ENCODE measurements around the gene KHK.
"Not testable (repeated sequence)": the region's sequence is repeated elsewhere in the genome, so short reads cannot be mapped to it uniquely, and the experiment has no call there.

Gene KHK

DNA sequence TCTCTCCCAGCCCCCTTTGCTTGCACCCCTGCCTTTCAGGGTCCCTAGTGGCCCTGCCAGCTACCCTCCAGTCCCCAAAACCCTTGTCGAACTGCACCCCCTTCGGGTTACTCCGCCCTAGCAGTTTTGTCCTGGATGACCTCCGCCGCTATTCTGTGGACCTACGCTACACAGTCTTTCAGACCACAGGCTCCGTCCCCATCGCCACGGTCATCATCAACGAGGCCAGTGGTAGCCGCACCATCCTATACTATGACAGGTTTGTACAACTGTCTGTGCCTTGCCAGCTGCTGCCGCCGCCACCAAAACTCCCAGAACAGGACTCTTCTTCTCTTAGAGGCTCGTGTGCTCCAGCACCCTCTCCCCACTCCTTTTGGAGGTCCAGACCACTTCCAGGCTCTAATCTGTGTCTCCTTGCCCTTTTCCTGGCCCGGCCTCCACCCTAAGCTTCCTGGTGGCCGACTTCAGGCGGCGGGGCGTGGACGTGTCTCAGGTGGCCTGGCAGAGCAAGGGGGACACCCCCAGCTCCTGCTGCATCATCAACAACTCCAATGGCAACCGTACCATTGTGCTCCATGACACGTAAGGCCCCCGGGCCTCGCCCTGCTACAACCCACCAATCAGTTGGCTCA, 7.9 kb downstream of the KHK start:
- no peak overlapping the region for H3K27ac Mint-ChIP-seq
- peaks cover 10% of the 10 kb centered on the region for H3K4me1 Mint-ChIP-seq (ENCODE audit: low read depth)
- no peak overlapping the region for H3K4me3 Mint-ChIP-seq
- no peaks in the 10 kb centered on the region for H3K27me3 Mint-ChIP-seq
- H3K36me3 Mint-ChIP-seq (ENCODE audit: low read depth) = no peaks in the 10 kb centered on the region
- no peaks in the 10 kb centered on the region for H3K9me3 Mint-ChIP-seq

DNA sequence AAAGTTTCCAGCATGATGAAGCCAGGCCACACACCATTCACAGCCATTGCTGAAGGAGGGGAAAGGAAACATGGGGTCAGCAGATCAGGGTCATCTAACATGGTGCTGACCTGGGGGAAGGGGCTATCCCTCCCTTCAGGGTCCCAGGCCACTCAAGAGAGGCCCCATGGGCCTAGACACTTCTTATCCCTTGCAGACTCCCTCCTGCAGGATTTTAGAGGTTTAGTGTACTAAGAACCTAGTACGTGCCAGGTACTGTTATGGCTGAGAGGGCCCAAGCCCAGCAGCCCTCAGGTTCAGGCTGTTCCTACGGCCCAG, 8.8 kb downstream of the KHK start:
- Mint-ChIP-seq H3K4me1 (ENCODE audit: low read depth) (peaks cover 10% of the 10 kb centered on the region), H3K4me3 (no peak overlapping the region), H3K27ac (no peak overlapping the region), H3K36me3 (ENCODE audit: low read depth) (no peaks in the 10 kb centered on the region), H3K27me3 (no peaks in the 10 kb centered on the region), H3K9me3 (no peaks in the 10 kb centered on the region)

DNA sequence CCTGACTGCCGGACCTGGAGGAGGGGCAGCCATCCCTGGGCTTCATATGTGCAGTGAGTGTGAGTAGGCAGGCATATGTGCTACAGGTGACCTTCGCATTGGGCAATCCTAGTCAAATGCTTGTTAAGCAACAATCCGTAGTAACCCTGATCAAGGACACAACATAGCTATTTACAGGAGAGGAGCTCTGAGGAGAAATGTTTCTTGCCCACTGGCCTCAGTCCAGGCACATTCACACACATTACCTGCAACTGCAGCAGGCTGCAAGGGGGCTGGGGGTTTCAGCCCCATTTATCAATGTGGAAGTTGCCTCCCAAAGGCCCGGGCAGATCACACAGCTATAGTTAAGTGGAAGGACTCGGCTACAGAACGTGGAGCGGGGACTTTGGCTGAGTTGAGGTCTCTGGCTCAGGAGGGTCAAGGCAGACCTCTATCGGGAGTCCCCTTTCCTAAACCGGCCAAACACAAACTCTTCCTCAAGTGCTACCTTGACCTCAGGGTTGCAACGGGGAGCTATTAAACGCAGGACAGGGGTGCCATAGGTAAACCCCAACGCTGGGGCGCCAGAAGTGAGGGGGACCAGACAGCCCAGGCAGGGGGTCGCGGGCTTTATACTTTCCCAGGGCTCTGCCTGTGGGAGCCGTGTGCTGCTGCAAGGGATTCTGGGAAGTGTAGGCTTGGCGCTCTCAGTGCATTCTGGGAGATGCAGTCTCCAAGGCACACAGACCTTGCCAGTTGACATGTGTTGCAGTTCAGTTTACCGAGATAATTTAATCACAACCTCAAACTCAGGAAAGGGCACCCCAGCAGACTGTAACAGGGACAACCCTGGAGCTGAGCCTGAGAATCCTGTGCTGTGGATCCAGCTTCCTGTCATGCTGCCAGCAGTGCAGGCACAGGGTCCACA, 9.4 kb downstream of the KHK start:
- peak overlapping the region; percentile 37 for H3K4me3 Mint-ChIP-seq
- H3K27me3 Mint-ChIP-seq = no peaks in the 10 kb centered on the region
- peaks cover 10% of the 10 kb centered on the region for H3K4me1 Mint-ChIP-seq (ENCODE audit: low read depth)
- H3K9me3 Mint-ChIP-seq = no peaks in the 10 kb centered on the region
- H3K36me3 Mint-ChIP-seq (ENCODE audit: low read depth) = no peaks in the 10 kb centered on the region
- no peak overlapping the region for H3K27ac Mint-ChIP-seq

DNA sequence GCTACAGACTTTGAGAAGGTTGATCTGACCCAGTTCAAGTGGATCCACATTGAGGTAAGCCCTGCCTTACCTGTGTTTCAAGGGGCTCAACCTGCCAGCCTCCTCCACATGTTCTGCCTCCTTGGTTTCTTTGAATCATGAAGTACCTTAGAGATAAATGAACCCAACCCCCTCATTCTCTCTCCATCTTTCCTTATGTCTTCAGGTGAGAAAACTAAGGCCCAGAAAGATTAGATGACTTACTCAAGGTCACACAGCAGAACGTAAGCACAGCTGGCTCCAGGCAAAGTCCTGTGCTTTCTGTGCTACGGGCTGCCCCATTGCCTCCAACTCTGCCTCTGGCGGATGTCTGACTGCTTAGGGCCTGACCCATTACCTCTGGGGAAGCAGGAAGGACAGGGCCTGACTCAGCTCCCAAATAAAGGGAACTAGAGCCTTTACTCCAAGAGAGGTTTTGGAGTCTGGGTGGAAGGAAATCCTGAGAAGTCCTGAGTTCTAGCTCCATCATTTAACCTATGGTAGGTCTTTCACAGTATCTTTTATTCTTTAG, 10.3 kb downstream of the KHK start:
- Mint-ChIP-seq H3K36me3 (ENCODE audit: low read depth) (no peaks in the 10 kb centered on the region), H3K27ac (peak overlapping the region; percentile 0), H3K27me3 (no peaks in the 10 kb centered on the region), H3K4me3 (no peak overlapping the region), H3K4me1 (ENCODE audit: low read depth) (peaks cover 10% of the 10 kb centered on the region), H3K9me3 (no peaks in the 10 kb centered on the region)

DNA sequence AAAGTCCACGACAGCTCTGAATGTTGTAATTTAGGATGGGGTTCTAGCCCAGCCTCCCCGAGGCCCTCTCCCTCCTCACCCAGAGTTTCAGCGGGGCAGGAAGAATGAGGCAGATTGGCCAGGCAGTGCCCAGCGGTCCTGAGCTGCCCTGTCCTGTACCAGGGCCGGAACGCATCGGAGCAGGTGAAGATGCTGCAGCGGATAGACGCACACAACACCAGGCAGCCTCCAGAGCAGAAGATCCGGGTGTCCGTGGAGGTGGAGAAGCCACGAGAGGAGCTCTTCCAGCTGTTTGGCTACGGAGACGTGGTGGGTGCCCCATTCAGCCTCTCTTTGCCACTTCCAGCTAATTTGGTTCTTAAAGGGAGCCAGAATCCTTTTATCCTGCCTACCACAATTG, 10.8 kb downstream of the KHK start:
- no peak overlapping the region for H3K4me3 Mint-ChIP-seq

DNA sequence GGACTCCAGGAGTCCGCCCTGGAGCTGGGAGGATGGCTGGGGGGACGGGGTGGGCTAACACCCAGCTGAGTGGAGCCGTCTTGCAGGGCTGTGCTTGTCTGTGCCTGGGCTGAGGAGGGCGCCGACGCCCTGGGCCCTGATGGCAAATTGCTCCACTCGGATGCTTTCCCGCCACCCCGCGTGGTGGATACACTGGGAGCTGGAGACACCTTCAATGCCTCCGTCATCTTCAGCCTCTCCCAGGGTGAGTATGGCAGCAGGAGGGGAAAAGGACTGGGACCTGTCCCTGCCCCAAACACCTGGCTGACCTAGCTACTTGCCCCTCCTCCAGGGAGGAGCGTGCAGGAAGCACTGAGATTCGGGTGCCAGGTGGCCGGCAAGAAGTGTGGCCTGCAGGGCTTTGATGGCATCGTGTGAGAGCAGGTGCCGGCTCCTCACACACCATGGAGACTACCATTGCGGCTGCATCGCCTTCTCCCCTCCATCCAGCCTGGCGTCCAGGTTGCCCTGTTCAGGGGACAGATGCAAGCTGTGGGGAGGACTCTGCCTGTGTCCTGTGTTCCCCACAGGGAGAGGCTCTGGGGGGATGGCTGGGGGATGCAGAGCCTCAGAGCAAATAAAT, 12.9 kb downstream of the KHK start:
- Mint-ChIP-seq H3K36me3 (ENCODE audit: low read depth) (no peaks in the 10 kb centered on the region), H3K4me3 (no peak overlapping the region), H3K9me3 (no peaks in the 10 kb centered on the region), H3K4me1 (ENCODE audit: low read depth) (peaks cover 10% of the 10 kb centered on the region), H3K27me3 (no peaks in the 10 kb centered on the region), H3K27ac (no peak overlapping the region)

More for the DNA sequence above, 10.8 kb downstream of the KHK start:
- Mint-ChIP-seq H3K4me1 (ENCODE audit: low read depth) (peaks cover 10% of the 10 kb centered on the region), H3K36me3 (ENCODE audit: low read depth) (no peaks in the 10 kb centered on the region), H3K9me3 (no peaks in the 10 kb centered on the region), H3K27ac (no peak overlapping the region), H3K27me3 (no peaks in the 10 kb centered on the region)

DNA sequence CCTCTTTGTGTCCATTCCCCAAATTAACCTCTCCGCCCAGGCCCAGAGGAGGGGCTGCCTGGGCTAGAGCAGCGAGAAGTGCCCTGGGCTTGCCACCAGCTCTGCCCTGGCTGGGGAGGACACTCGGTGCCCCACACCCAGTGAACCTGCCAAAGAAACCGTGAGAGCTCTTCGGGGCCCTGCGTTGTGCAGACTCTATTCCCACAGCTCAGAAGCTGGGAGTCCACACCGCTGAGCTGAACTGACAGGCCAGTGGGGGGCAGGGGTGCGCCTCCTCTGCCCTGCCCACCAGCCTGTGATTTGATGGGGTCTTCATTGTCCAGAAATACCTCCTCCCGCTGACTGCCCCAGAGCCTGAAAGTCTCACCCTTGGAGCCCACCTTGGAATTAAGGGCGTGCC, 13.5 kb downstream of the KHK start:
- Mint-ChIP-seq H3K27me3 (no peaks in the 10 kb centered on the region), H3K9me3 (no peaks in the 10 kb centered on the region), H3K27ac (no peak overlapping the region), H3K36me3 (ENCODE audit: low read depth) (no peaks in the 10 kb centered on the region), H3K4me1 (ENCODE audit: low read depth) (peaks cover 10% of the 10 kb centered on the region), H3K4me3 (no peak overlapping the region)

DNA sequence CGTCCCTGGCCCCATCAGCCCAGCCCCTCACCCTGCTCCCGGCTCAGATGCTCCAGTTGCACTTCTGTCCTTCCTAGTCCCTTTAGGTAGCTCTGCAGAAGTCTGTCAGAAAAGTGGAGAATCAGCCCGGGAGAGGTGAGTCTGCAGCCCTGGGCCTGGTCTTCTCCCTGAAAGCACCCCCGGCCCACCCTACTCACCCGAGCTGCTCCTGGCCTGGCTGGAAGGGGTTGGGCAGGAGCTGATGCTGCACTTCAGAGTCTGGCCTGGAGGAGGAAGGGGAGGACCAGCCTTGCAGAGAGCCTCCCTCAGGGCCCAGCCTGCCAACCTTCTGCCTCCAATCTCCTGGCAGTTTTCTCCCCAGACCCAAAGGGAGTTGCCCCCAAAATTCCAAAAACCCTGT, 15.8 kb downstream of the KHK start:
- no peak overlapping the region for H3K4me3 Mint-ChIP-seq
- H3K36me3 Mint-ChIP-seq (ENCODE audit: low read depth) = no peaks in the 10 kb centered on the region
- H3K27ac Mint-ChIP-seq = no peak overlapping the region
- H3K27me3 Mint-ChIP-seq = peaks cover 3% of the 10 kb centered on the region
- no peaks in the 10 kb centered on the region for H3K9me3 Mint-ChIP-seq
- no peaks in the 10 kb centered on the region for H3K4me1 Mint-ChIP-seq (ENCODE audit: low read depth)

DNA sequence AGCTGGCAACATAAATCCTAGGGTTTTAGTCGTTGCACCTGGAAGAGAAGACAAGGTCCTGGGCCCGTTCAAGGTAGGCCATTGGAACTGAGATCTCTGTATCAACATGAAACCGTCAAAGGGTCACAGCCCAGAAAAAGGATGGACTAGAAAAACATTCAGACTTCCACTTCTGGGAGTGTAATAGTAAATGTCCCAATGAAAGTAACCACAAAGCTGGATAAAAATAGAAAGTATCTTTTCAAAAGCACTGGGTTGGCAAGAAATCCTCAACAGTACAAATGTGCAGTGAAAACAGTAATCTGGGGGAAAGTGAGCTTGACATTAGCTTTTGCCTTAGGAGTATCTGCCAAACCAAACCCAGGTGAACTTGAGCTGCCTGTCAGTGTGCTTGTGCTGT, 19.4 kb downstream of the KHK start:
- H3K4me3 Mint-ChIP-seq = no peak overlapping the region
- peaks cover 3% of the 10 kb centered on the region for H3K27me3 Mint-ChIP-seq
- H3K36me3 Mint-ChIP-seq (ENCODE audit: low read depth) = no peaks in the 10 kb centered on the region
- no peaks in the 10 kb centered on the region for H3K4me1 Mint-ChIP-seq (ENCODE audit: low read depth)
- H3K27ac Mint-ChIP-seq = no peak overlapping the region
- H3K9me3 Mint-ChIP-seq = no peaks in the 10 kb centered on the region

DNA sequence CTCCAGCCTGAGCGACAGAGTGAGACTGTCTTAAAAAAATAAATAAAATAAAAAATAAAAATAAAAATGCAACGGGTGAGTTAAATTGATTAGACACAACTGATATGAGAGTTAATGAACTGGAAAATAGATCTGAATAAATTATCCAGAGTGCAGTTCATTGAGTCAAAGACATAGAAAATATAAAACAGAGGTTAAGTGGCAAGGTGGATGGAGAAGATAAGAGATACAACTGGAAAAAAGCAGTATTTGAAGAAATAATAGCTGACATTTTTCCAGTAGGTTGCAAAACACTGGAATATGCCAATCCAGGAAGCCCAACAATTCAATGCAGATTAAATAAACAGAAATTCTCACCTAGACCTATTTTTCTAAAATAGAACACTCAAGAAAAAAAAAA, 21.6 kb downstream of the KHK start:
- H3K4me1 Mint-ChIP-seq (ENCODE audit: low read depth) = no peaks in the 10 kb centered on the region
- no peak overlapping the region for H3K27ac Mint-ChIP-seq
- H3K36me3 Mint-ChIP-seq (ENCODE audit: low read depth) = no peaks in the 10 kb centered on the region
- peaks cover 3% of the 10 kb centered on the region for H3K27me3 Mint-ChIP-seq
- no peak overlapping the region for H3K4me3 Mint-ChIP-seq
- no peaks in the 10 kb centered on the region for H3K9me3 Mint-ChIP-seq

DNA sequence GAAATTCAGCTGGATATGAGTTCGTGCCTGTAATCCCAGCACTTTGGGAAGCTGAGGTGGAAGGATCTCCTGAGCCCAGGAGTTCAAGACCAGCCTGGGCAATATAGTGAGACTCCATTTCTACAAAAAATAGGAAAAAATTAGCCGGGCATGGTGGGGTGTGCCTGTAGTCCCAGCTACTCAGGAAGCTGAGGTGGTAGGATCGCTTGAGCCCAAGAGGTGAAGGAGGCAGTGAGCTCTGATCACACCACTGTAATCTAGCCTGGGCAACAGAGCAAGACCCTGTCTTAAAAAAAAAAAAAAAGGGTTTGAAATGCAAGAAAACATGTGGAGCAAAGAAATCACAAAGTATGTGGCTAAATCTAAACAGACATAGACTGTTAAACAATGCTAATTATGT, 22.5 kb downstream of the KHK start:
- no peak overlapping the region for H3K27ac Mint-ChIP-seq
- no peak overlapping the region for H3K4me3 Mint-ChIP-seq
- no peaks in the 10 kb centered on the region for H3K36me3 Mint-ChIP-seq (ENCODE audit: low read depth)
- peaks cover 3% of the 10 kb centered on the region for H3K27me3 Mint-ChIP-seq
- no peaks in the 10 kb centered on the region for H3K4me1 Mint-ChIP-seq (ENCODE audit: low read depth)
- no peaks in the 10 kb centered on the region for H3K9me3 Mint-ChIP-seq

DNA sequence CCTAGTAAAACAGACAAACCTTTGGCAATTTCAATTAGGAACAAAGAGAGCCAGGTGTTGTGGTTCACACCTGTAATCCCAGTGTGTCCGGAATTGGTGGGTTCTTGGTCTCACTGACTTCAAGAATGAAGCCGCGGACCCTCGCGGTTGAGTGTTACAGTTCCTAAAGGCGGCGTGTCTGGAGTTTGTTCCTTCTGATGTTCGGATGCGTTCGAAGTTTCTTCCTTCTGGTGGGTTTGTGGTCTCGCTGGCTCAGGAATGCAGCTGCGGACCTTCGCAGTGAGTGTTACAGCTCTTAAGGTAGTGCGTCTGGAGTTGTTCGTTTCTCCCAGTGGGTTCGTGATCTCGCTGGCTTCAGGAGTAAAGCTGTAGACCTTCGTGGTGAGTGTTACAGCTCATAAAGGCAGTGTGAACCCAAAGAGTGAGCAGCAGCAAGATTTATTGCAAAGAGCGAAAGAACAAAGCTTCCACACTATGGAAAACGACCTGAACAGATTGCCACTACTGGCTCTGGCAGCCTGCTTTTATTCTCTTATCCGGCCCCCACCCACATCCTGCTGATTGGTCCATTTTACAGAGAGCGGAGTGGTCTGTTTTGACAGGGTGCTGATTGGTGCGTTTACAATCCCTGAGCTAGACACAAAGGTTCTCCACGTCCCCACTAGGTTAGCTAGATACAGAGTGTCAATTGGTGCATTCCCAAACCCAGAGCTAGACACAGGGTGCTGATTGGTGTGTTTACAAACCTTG, 24.2 kb downstream of the KHK start:
- H3K27ac Mint-ChIP-seq; H3K9me3 Mint-ChIP-seq; H3K4me1 Mint-ChIP-seq (ENCODE audit: low read depth); H3K4me3 Mint-ChIP-seq; H3K27me3 Mint-ChIP-seq; H3K36me3 Mint-ChIP-seq (ENCODE audit: low read depth): not testable (repeated sequence)

DNA sequence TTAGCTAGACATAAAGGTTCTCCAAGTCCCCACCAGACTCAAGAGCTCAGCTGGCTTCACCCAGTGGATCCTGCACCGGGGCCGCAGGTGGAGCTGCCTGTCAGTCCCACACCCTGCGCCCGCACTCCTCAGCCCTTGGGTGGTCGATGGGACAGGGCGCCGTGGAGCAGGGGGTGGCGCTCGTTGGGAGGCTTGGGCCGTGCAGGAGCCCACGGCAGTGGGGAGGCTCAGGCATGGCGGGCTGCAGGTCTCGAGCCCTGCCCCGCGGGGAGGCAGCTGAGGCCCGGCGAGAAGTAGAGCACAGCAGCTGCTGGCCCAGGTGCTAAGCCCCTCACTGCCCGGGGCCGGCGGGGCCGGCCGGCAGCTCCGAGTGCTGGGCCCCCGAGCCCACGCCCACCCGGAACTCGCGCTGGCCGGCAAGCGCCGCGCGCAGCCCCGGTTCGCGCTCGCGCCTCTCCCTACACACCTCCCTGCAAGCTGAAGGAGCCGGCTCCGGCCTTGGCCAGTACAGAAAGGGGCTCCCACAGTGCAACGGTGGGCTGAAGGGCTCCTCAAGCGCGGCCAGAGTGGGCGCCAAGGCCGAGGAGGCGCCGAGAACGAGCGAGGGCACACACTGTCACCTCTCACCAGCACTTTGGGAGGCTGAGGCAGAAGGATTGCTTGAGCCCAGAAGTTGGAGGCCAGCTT, 25.0 kb downstream of the KHK start:
- H3K27ac Mint-ChIP-seq; H3K27me3 Mint-ChIP-seq; H3K4me1 Mint-ChIP-seq (ENCODE audit: low read depth); H3K4me3 Mint-ChIP-seq; H3K36me3 Mint-ChIP-seq (ENCODE audit: low read depth); H3K9me3 Mint-ChIP-seq: not testable (repeated sequence)

DNA sequence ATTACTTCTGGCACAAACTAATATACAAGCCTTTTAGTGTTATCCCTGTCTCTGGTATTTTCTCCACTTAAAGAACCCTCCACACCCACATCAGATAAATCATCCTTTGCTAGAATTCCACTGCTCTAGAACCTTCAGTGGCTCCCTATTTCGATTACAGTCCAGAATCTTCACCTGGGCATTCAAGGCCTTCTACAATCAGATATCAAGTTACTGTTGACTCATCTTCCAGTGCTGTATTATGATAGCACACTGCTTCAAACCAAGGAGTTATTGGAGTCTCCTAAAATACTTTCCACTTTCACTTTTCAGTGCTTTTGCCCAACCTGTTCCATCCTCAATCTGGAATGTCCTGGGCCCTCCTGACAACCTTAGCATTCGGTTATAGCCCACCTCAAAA, 28.9 kb downstream of the KHK start:
- H3K9me3 Mint-ChIP-seq = no peaks in the 10 kb centered on the region
- H3K4me3 Mint-ChIP-seq = no peak overlapping the region
- no peaks in the 10 kb centered on the region for H3K36me3 Mint-ChIP-seq (ENCODE audit: low read depth)
- H3K27me3 Mint-ChIP-seq = peaks cover 24% of the 10 kb centered on the region
- H3K4me1 Mint-ChIP-seq (ENCODE audit: low read depth) = peaks cover 11% of the 10 kb centered on the region
- H3K27ac Mint-ChIP-seq = no peak overlapping the region

Data from stimulated activated naive CD8-positive, alpha-beta T cell treated with anti-CD3 and anti-CD28 coated beads, Interleukin-15, Interleukin-2, amounts not matched to agents 100 ng/mL and 50 ng/mL, for 24 hours (primary cell).